OCI-LY3 (cell line): Measurements from ENCODE around the gene SHISA6.

ENCODE experiments used
- CTCF ChIP-seq: fragments of 200-600, 300-600 bp; sonication (generic); IDR thresholded peaks from 2 replicates; pipeline ENCODE4 v1.5.1; 2014; ENCODE audit warnings: antibody characterized with exemption, low read length, low read depth
- EZH2phosphoT487 ChIP-seq: fragments of 200-600 bp; shearing (Covaris generic); IDR thresholded peaks from 2 replicates; pipeline ENCODE4 v1.6.1; 2018; ENCODE audit warnings: antibody characterized with exemption, mixed run types, low read depth

- TF ChIP-seq CTCF, result no peak
- no peak for TF ChIP-seq EZH2phosphoT487
These were observed 49.8 kb downstream of the SHISA6 start for GRCh38 chr17:11290814-11291213.
